Skeletal muscle satellite cell (primary cell): ENCODE results near the gene PTER.

Experiments
- H3K27me3 ChIP-seq: 2 replicates; pipeline ENCODE4 v1.7.0; 2013; ENCODE audit warnings: low read length; ENCODE audit not compliant: control insufficient read depth, insufficient read depth
- H3K36me3 ChIP-seq: 2 replicates; pipeline ENCODE4 v1.7.0; 2013; ENCODE audit warnings: mild to moderate bottlenecking, control low read depth, low read length; ENCODE audit not compliant: insufficient read depth
- H3K4me1 ChIP-seq: 2 replicates; pipeline ENCODE4 v1.7.0; 2013; ENCODE audit warnings: low read length; ENCODE audit not compliant: control insufficient read depth, insufficient read depth
- H3K4me2 ChIP-seq: 2 replicates; pipeline ENCODE4 v1.7.0; 2013; ENCODE audit warnings: mild to moderate bottlenecking, low read length
- H3K4me3 ChIP-seq: 2 replicates; pipeline ENCODE4 v1.7.0; 2013; ENCODE audit warnings: low read length
- H3K9ac ChIP-seq: 2 replicates; pipeline ENCODE4 v1.7.0; 2013; ENCODE audit warnings: mild to moderate bottlenecking, low read depth, low read length, moderate library complexity
- H3K9me3 ChIP-seq: replicated peaks from 2 replicates; pipeline ENCODE4 v1.7.0; 2013; ENCODE audit warnings: mild to moderate bottlenecking, control low read depth, low read length

Gene PTER

DNA sequence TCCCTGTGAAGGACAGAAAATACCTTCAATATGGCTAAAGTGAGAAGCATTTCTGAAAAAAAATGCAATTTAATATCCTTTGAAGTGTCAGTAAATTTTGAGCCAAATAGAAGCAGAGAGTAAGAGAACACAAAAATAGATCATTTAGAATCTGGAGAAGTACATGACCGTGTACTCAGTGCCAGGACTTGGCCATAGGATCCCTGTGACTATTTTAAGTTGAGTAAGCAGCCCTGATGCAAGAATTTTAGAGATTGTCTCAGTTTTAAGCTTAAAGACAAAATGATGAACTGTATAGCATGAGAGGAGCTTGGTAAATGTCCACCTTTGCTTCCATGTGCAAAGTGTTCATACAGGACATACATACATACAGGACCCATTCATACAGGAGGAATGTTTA, 2.5 kb downstream of the PTER start:
- Histone ChIP-seq H3K9me3 (no peaks in the 10 kb centered on the region), H3K9ac (no peak overlapping the region), H3K27me3 (no peaks in the 10 kb centered on the region), H3K4me3 (no peak overlapping the region), H3K36me3 (no peaks in the 10 kb centered on the region), H3K4me1 (peaks cover 21% of the 10 kb centered on the region), H3K4me2 (no peak overlapping the region)

DNA sequence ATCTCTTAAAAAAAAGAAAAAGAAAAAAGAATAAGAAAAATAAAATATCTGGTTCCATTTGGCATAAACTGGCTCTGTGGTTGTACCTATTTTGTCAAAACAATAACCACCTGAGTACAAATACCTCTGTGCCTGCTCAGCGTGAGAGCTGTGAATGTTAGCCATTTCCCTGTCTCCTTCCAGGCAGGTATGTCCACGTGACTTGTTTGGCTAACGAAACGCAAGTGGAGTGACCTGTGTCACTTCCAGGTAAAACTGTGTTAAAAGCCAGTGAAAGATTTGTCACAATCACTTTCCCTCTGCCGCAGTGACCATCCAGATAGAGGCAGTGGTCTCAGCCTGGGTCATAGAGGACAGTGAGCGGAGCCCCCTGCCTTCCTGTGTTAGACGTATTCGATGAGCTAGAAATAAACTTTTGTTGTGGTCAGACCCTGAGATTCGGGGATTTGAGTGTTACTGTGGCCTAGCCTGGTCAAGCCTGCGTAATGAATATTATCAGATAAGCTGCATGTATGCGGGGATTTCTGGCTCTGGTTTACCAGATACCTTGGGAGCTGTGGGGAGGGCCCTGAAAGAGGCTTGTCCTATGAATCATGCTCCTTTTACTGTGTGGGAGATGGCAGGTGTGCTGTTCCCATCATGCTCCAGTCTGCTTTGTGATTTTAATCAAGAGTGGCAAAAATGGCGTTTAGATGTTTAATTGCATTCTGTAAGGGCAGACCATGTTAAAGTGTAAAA, 3.8 kb downstream of the PTER start:
- Histone ChIP-seq H3K36me3 (no peaks in the 10 kb centered on the region), H3K27me3 (no peaks in the 10 kb centered on the region), H3K9ac (no peak overlapping the region), H3K4me1 (peaks cover 21% of the 10 kb centered on the region), H3K9me3 (no peaks in the 10 kb centered on the region), H3K4me3 (no peak overlapping the region), H3K4me2 (peak overlapping the region; percentile 77)

GRCh38 chr10:16441173-16441840, 4.5 kb downstream of the PTER start:
- Histone ChIP-seq H3K4me2 (peak overlapping the region; percentile 77), H3K4me1 (peaks cover 21% of the 10 kb centered on the region), H3K9me3 (no peaks in the 10 kb centered on the region), H3K4me3 (peak overlapping the region; percentile 41), H3K36me3 (no peaks in the 10 kb centered on the region), H3K9ac (no peak overlapping the region), H3K27me3 (no peaks in the 10 kb centered on the region)

- H3K4me3 ChIP-seq = no peak overlapping the region
- no peak overlapping the region for H3K4me2 ChIP-seq
- H3K9me3 ChIP-seq = no peaks in the 10 kb centered on the region
- H3K27me3 ChIP-seq = no peaks in the 10 kb centered on the region
- no peaks in the 10 kb centered on the region for H3K36me3 ChIP-seq
- H3K9ac ChIP-seq = no peak overlapping the region
- peaks cover 16% of the 10 kb centered on the region for H3K4me1 ChIP-seq
Measured at GRCh38 chr10:16442914-16443313, 6.1 kb downstream of the PTER start.

DNA sequence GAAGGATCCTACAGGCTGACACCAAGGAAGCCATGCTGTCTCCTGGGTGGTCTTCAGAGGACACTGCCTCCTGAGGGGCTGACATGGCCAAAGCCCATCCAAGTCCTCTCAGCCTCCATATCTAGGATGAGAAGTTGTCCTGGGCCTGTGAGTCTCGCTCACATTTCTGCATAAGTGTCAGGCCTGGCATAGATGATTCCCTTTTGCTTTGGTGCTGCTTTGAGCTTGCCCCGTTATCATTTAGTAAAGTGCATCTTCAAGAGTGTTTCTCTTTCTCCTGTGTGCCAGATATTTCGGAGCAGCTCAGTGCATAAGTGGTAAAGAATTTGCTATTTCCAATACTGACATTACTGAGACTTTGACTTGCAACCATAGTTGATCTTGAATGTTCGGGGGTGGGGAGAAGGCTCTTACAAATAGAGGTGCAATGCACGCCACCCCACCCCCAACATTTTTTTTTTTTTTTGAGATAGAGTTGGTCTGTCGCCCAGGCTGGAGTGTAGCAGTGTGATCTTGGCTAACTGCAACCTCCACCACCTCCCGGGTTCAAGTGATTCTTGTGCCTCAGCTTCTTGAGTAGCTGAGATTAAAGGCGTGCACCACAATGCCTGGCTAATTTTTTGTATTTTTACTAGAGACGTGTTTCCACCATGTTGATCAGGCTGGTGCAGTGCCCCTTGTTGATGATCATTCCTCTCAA, 9.1 kb downstream of the PTER start:
- no peak overlapping the region for H3K4me2 ChIP-seq
- H3K9me3 ChIP-seq = no peaks in the 10 kb centered on the region
- H3K36me3 ChIP-seq = no peaks in the 10 kb centered on the region
- peaks cover 10% of the 10 kb centered on the region for H3K4me1 ChIP-seq
- no peak overlapping the region for H3K9ac ChIP-seq
- no peaks in the 10 kb centered on the region for H3K27me3 ChIP-seq
- H3K4me3 ChIP-seq = no peak overlapping the region

DNA sequence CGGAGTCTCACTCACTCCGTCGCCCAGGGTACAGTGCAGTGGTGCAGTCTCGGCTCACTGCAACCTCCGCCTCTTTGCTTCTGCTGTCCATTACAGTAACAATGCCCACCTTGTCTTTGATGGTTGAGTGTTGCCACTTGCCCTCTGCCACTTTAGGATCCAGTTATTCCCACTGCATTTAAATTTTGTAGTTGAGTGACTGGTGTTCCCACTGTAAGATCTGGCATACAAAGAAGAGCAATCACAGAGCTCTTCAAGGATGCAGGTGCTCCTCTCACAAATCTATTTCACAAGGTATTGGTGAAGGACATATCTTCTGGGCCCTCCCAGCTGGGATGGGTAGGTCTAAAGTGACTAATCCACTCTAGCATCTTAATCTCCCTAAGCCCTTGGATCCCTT, 12.6 kb downstream of the PTER start:
- Histone ChIP-seq H3K4me2 (no peak overlapping the region), H3K9ac (no peak overlapping the region), H3K4me3 (no peak overlapping the region), H3K27me3 (no peaks in the 10 kb centered on the region), H3K36me3 (no peaks in the 10 kb centered on the region), H3K9me3 (no peaks in the 10 kb centered on the region), H3K4me1 (no peaks in the 10 kb centered on the region)

DNA sequence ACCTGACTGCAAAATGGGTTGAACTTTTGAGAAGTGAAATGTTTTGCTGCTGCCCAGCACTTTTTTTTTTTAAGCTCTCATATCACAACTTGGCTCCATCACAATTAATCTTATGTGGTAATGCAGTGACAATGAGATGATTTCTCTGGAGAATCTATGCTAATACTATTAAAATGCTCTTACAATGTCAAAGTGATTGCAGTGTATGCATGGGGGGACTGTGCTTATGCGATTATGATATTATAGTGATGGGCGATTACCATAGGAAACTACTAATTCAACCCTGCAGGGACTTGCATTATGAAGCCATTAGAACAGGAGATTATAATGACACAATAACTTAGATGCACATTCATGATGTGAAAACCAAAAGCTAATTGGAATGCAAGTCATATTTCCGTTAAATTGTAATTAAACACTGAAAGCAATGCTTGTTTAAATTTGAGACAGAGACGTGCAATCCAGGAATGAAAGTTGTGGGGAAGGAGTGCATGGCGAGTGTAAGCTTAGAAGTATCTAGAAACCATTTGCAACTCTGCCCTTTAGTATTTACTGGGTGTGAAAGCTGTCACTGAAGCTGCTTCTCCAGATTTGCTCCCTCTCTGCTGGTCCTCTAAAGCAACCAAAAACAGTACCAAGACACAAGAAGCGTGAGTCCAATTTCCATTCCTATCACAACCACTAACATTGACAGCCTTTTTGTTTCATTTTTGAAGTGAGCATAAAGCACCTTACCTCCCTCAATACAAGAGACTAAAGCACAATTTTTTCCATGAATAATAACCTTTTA, 21.6 kb downstream of the PTER start:
- Histone ChIP-seq H3K9me3 (no peaks in the 10 kb centered on the region), H3K36me3 (no peaks in the 10 kb centered on the region), H3K4me2 (no peak overlapping the region), H3K4me1 (no peaks in the 10 kb centered on the region), H3K9ac (no peak overlapping the region), H3K27me3 (no peaks in the 10 kb centered on the region), H3K4me3 (no peak overlapping the region)

GRCh38 chr10:16459423-16459939, 22.7 kb downstream of the PTER start:
- no peak overlapping the region for H3K4me2 ChIP-seq
- H3K9me3 ChIP-seq = no peaks in the 10 kb centered on the region
- no peaks in the 10 kb centered on the region for H3K27me3 ChIP-seq
- H3K4me3 ChIP-seq = no peak overlapping the region
- no peaks in the 10 kb centered on the region for H3K4me1 ChIP-seq
- no peaks in the 10 kb centered on the region for H3K36me3 ChIP-seq
- no peak overlapping the region for H3K9ac ChIP-seq

- H3K27me3 ChIP-seq = no peaks in the 10 kb centered on the region
- H3K36me3 ChIP-seq = no peaks in the 10 kb centered on the region
- no peaks in the 10 kb centered on the region for H3K4me1 ChIP-seq
- H3K4me3 ChIP-seq = no peak overlapping the region
- H3K4me2 ChIP-seq = no peak overlapping the region
- no peaks in the 10 kb centered on the region for H3K9me3 ChIP-seq
- no peak overlapping the region for H3K9ac ChIP-seq
Measured at GRCh38 chr10:16466001-16466400, 29.2 kb downstream of the PTER start.

DNA sequence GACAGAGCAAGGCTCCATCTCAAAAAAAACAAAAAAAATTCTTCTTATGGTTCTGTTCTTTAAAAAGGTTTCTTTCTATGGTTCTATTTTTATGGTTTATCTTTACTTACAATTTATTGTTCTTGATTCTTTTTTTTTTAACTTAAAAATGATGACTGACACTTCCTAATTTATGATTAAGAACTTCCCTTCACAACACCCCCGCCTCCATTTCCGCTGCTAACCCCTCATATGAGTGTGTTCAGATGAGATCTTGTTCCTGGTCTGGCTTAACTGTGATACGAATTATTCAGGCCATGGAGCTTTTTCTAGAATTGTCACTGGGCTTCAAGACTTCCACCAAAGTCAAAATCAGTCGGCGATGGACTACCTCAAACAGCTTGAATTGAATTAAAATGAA, 33.9 kb downstream of the PTER start:
- Histone ChIP-seq H3K27me3 (no peaks in the 10 kb centered on the region), H3K4me2 (no peak overlapping the region), H3K4me1 (no peaks in the 10 kb centered on the region), H3K9ac (no peak overlapping the region), H3K36me3 (no peaks in the 10 kb centered on the region), H3K4me3 (no peak overlapping the region), H3K9me3 (no peaks in the 10 kb centered on the region)

- no peaks in the 10 kb centered on the region for H3K9me3 ChIP-seq
- H3K4me1 ChIP-seq = no peaks in the 10 kb centered on the region
- no peak overlapping the region for H3K4me3 ChIP-seq
- no peak overlapping the region for H3K9ac ChIP-seq
- H3K27me3 ChIP-seq = no peaks in the 10 kb centered on the region
- no peak overlapping the region for H3K4me2 ChIP-seq
- no peaks in the 10 kb centered on the region for H3K36me3 ChIP-seq
Measured at GRCh38 chr10:16472828-16473227, 36.0 kb downstream of the PTER start.
